ENCODE measurements around the gene RHOB.
A peak's percentile ranks its signal among the peaks of the same experiment; 100 is the strongest.

RHOB gene

GRCh38 chr2:20473128-20473527 is 26.3 kb downstream of the RHOB start:
- peak; percentile 17 to 50 for DNase-seq
- peaks cover 0 to 12% (median 0%) of the 10 kb centered on the region in 4 donors for H3K4me1 ChIP-seq
- H3K27me3 ChIP-seq: no peaks in the 10 kb centered on the region
- intact Hi-C loops (cut with DNase I; ENCODE audit: low total_unique reads): no loop called here
- TF ChIP-seq, protein P1, sequence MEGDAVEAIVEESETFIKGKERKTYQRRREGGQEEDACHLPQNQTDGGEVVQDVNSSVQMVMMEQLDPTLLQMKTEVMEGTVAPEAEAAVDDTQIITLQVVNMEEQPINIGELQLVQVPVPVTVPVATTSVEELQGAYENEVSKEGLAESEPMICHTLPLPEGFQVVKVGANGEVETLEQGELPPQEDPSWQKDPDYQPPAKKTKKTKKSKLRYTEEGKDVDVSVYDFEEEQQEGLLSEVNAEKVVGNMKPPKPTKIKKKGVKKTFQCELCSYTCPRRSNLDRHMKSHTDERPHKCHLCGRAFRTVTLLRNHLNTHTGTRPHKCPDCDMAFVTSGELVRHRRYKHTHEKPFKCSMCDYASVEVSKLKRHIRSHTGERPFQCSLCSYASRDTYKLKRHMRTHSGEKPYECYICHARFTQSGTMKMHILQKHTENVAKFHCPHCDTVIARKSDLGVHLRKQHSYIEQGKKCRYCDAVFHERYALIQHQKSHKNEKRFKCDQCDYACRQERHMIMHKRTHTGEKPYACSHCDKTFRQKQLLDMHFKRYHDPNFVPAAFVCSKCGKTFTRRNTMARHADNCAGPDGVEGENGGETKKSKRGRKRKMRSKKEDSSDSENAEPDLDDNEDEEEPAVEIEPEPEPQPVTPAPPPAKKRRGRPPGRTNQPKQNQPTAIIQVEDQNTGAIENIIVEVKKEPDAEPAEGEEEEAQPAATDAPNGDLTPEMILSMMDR (IDR thresholded peaks at IDR 0.05): no peak
- H3K4me3 ChIP-seq: no peak overlapping the region
- H3K36me3 ChIP-seq: no peaks in the 10 kb centered on the region
- H3K27ac ChIP-seq: no peak overlapping the region
- H3K9me3 ChIP-seq: no peaks in the 10 kb centered on the region

GRCh38 chr2:20474757-20475566 is 28.1 kb downstream of the RHOB start:
- Histone ChIP-seq H3K4me3 (no peak overlapping the region), H3K27ac (no peak overlapping the region), H3K27me3 (no peaks in the 10 kb centered on the region), H3K4me1 (peaks cover 0 to 7% (median 0%) of the 10 kb centered on the region in 4 donors), H3K9me3 (no peaks in the 10 kb centered on the region), H3K36me3 (no peaks in the 10 kb centered on the region)
- intact Hi-C loops (cut with DNase I; ENCODE audit: low total_unique reads): no loop called here
- peak; percentile 18 to 35 for DNase-seq
- TF ChIP-seq, protein P1 (IDR thresholded peaks at IDR 0.05): no peak

DNA sequence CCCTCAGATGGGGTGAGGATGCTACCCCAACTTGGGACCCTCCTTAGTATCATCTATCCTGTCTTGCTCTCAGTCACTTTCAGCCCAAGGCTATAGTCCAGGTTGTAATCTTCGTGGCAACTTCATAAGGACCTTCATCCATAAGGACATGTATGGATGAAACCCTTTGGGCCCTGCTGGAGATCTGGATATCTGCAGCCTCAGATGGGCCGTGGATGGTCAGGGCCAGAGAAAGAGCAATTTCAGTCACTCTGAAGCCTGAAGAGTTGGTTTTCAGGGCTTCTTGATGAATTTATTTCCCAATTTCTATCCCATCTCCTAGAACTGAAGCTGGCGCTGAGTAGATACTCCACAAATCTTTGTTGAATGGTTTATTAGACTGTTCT is 28.7 kb downstream of the RHOB start:
- Histone ChIP-seq H3K4me1 (peaks cover 0 to 7% (median 0%) of the 10 kb centered on the region in 4 donors), H3K4me3 (no peak overlapping the region), H3K27me3 (no peaks in the 10 kb centered on the region), H3K9me3 (no peaks in the 10 kb centered on the region), H3K27ac (no peak overlapping the region), H3K36me3 (no peaks in the 10 kb centered on the region)
- intact Hi-C loops (cut with DNase I; ENCODE audit: low total_unique reads): no loop called here
- DNase-seq: peak in 1 of 2 donors; percentile 1
- TF ChIP-seq, protein P1 (IDR thresholded peaks at IDR 0.05): no peak

DNA sequence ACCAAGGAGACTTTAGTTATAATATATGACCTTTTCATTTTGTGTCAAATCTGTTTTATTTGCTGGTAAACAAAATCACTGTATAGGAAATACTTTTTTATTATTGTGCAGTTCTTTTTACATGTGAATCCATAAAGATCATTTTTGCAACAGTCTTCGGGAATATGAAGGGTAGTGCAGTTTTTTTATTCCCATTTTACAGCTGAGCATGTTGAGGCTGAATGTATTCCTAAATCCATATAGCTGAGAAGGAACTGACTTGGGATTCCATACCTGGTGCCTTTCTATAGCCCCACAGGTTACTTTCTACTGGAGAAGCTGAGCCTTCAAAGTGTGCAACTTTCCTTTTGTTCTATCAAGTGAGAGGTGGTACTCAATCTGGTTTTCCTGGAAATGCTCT is 29.6 kb downstream of the RHOB start:
- intact Hi-C loops (cut with DNase I; ENCODE audit: low total_unique reads): no loop called here
- TF ChIP-seq, protein P1 (IDR thresholded peaks at IDR 0.05): no peak
- Histone ChIP-seq H3K4me3 (no peak overlapping the region), H3K27ac (no peak overlapping the region), H3K9me3 (no peaks in the 10 kb centered on the region), H3K36me3 (no peaks in the 10 kb centered on the region), H3K27me3 (no peaks in the 10 kb centered on the region), H3K4me1 (peaks cover 0 to 7% (median 2%) of the 10 kb centered on the region in 4 donors)
- no peak for DNase-seq

DNA sequence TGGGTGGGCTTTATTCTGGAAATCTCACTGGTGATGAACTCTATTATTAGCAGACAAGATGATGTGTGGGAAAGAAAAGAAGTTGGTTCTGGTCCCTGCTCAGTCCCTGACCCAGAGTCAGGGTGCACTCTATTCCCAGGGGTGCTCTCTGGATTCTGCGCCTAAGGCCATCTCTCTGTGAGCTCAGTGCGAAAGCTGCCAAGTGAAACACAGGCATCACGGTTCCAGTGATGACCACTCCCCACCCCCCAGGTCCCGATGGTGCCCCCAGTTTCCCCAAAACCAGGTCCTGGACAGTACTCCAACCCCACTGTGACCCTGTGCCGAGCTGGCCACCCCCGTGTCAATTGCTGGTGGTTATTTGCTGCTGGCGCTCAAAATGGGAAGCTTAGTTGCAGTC is 30.1 kb downstream of the RHOB start:
- no peak overlapping the region for H3K27ac ChIP-seq
- DNase-seq: peak in 1 of 2 donors; percentile 50
- peaks cover 0 to 8% (median 4%) of the 10 kb centered on the region in 4 donors for H3K4me1 ChIP-seq
- intact Hi-C loops (cut with DNase I; ENCODE audit: low total_unique reads): no loop called here
- no peaks in the 10 kb centered on the region for H3K9me3 ChIP-seq
- TF ChIP-seq, protein P1 (IDR thresholded peaks at IDR 0.05): no peak
- no peak overlapping the region for H3K4me3 ChIP-seq
- H3K27me3 ChIP-seq: no peaks in the 10 kb centered on the region
- H3K36me3 ChIP-seq: no peaks in the 10 kb centered on the region
